ENCODE results near the gene UAP1L1. TPM values are rescaled to one million over a fixed set of nuclear protein-coding genes. Genes with fewer than 3 reads are reported as not detected.

The UAP1L1 gene
- total and polyA plus RNA-seq, 9 of the 15 experiments (the other 6 are each of a cell fraction or from before 2014, with no cell fraction given), result 0.20 to 8.6 (median 3.7) TPM

DNA sequence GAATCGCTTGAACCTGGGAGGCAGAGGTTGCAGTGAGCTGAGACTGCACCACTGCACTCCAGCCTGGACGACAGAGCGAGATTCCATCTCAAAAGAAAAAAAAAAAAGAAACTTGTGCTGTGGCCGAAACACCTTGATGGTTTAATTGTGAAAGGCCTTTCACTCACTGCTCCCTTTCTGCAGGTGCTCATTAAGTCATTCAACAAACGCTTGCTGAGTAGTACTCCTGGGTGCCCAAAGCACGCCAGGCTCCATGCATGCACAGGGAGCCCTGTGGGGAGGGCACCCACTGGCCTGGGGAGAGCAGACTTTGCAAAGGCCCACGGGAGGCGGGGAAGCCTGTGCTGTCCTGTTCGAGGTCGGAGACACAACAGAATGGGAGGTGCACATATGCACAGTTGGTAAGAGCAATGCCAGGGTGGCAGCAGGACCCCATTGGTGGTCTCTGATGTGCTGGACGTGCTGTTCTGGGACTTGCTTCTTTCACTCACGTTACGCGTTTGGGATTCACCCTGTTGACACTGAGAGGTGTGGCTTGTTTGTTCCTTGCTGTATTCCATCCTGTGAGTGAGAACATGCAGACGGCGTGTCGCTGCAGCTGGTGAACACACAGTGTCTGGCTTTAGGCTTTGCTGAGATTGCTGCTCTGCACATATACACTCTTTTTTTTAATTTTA, 20.4 kb upstream of the UAP1L1 start:
- Histone ChIP-seq H3K4me3 (no peak overlapping the region), H3K4me2 (ENCODE audit: insufficient read depth, low read length) (no peak overlapping the region), H3K9me1 (ENCODE audit: control insufficient read depth, insufficient read depth, low read length) (no peaks in the 10 kb centered on the region), H3K36me3 (ENCODE audit: control insufficient read depth, insufficient read depth, low read length) (no peaks in the 10 kb centered on the region), H2AFZ (ENCODE audit: low read depth, low read length) (no peak overlapping the region), H4K20me1 (replicated peaks; ENCODE audit: control insufficient read depth, insufficient read depth, low read length) (no peaks in the 10 kb centered on the region; the same call in none of the 2 replicates), H3K79me2 (ENCODE audit: control insufficient read depth, insufficient read depth, low read length) (no peaks in the 10 kb centered on the region), H3K9ac (ENCODE audit: insufficient read depth in 1 of 2, low read depth in 2 of 2, low read length in 2 of 2) (no peak overlapping the region), H3K4me1 (replicated peaks in 1 of 2; ENCODE audit: control insufficient read depth in 2 of 2, insufficient read depth in 2 of 2, low read length in 2 of 2) (peaks cover 0 to 38% of the 10 kb centered on the region in 2 experiments; a peak in 2 of 5 replicates), H3K27ac (ENCODE audit: extremely low read depth, low read depth, low read length) (no peak overlapping the region), H3K9me3 (replicated peaks; ENCODE audit: control insufficient read depth, insufficient read depth, low read depth, low read length) (no peaks in the 10 kb centered on the region), H3K27me3 (ENCODE audit: control insufficient read depth in 2 of 2, insufficient read depth in 2 of 2, low read length in 2 of 2) (no peaks in the 10 kb centered on the region)
- FAIRE-seq (no peak), ATAC-seq (no peak), DNase-seq (ENCODE audit: extremely low read depth in 1 of 4, low spot score in 3 of 4) (no peak)
- intact Hi-C loops (cut with micrococcal nuclease), result no loop called here
- in situ Hi-C loops (cut with MboI), result no loop called here
- ChIA-PET CTCF (ENCODE audit: low intra/inter-chr PET ratio) (no interaction called here), POLR2A (interaction anchor here (0.7 kb wide), 1 partner anchor 269 kb away, joined by 3 read pairs; no protein-coding TSS in a partner anchor)
- 43% methylated on average over 17 of the region's 17 CpGs for WGBS (ENCODE audit: insufficient coverage, low coverage, missing lambda C conversion rate)
- BruUV-seq (replicated peaks), result no TSS peak
- TF ChIP-seq ZNF282 (CRISPR knock-in tag; IDR thresholded peaks at IDR 0.05) (no peak), FOXA3 (CRISPR knock-in tag; conservative IDR thresholded peaks at IDR 0.05 in 1 of 2, IDR thresholded peaks at IDR 0.05 in 1 of 2) (no peak), UBTF (IDR thresholded peaks at IDR 0.05; ENCODE audit: borderline replicate concordance in 1 of 2, low read depth in 2 of 2, low read length in 2 of 2) (no peak), SMC3 (conservative IDR thresholded peaks at IDR 0.05; ENCODE audit: insufficient read depth, low read depth, low read length) (no peak), ZNF143 (CRISPR knock-in tag; IDR thresholded peaks at IDR 0.05) (no peak), GABPB1 (CRISPR knock-in tag; IDR thresholded peaks at IDR 0.05) (no peak), TEAD1 (CRISPR knock-in tag; IDR thresholded peaks at IDR 0.05) (no peak)
- TF ChIP-seq, protein P1, sequence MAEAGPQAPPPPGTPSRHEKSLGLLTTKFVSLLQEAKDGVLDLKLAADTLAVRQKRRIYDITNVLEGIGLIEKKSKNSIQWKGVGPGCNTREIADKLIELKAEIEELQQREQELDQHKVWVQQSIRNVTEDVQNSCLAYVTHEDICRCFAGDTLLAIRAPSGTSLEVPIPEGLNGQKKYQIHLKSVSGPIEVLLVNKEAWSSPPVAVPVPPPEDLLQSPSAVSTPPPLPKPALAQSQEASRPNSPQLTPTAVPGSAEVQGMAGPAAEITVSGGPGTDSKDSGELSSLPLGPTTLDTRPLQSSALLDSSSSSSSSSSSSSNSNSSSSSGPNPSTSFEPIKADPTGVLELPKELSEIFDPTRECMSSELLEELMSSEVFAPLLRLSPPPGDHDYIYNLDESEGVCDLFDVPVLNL (CRISPR knock-in tag; IDR thresholded peaks at IDR 0.05; ENCODE audit: low read depth), result no peak
- TF ChIP-seq, protein P2, sequence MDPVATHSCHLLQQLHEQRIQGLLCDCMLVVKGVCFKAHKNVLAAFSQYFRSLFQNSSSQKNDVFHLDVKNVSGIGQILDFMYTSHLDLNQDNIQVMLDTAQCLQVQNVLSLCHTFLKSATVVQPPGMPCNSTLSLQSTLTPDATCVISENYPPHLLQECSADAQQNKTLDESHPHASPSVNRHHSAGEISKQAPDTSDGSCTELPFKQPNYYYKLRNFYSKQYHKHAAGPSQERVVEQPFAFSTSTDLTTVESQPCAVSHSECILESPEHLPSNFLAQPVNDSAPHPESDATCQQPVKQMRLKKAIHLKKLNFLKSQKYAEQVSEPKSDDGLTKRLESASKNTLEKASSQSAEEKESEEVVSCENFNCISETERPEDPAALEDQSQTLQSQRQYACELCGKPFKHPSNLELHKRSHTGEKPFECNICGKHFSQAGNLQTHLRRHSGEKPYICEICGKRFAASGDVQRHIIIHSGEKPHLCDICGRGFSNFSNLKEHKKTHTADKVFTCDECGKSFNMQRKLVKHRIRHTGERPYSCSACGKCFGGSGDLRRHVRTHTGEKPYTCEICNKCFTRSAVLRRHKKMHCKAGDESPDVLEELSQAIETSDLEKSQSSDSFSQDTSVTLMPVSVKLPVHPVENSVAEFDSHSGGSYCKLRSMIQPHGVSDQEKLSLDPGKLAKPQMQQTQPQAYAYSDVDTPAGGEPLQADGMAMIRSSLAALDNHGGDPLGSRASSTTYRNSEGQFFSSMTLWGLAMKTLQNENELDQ (CRISPR knock-in tag; IDR thresholded peaks at IDR 0.05; ENCODE audit: borderline replicate concordance), result no peak

Measured in K562 (cell line).